ENCODE data around the gene STK11. TPM values are rescaled to one million over a fixed set of nuclear protein-coding genes. Genes with fewer than 3 reads are reported as not detected.

Gene STK11
- total RNA-seq, 1 donor from 2014 or later: 80.4 TPM

- DNase-seq (ENCODE audit: low read depth): no peak
- H3K4me3 ChIP-seq (ENCODE audit: low read depth, low read length): peak overlapping the region; percentile 64
- TF ChIP-seq CTCF (conservative IDR thresholded peaks at IDR 0.05; ENCODE audit: low read depth, low read length): peak; percentile 21
These were observed 64.1 kb downstream of the STK11 start for GRCh38 chr19:1269478-1270212.

GRCh38 chr19:1270213-1270853 is 64.8 kb downstream of the STK11 start:
- peak overlapping the region; percentile 64 for H3K4me3 ChIP-seq (ENCODE audit: low read depth, low read length)
- no peak for DNase-seq (ENCODE audit: low read depth)
- TF ChIP-seq CTCF (conservative IDR thresholded peaks at IDR 0.05; ENCODE audit: low read depth, low read length): no peak

- DNase-seq (ENCODE audit: low read depth): no peak
- TF ChIP-seq CTCF (conservative IDR thresholded peaks at IDR 0.05; ENCODE audit: low read depth, low read length): no peak
- H3K4me3 ChIP-seq (ENCODE audit: low read depth, low read length): peak overlapping the region; percentile 64
These were observed 65.4 kb downstream of the STK11 start for GRCh38 chr19:1270854-1271527.

GRCh38 chr19:1271528-1272422 is 66.2 kb downstream of the STK11 start:
- DNase-seq (ENCODE audit: low read depth): no peak
- H3K4me3 ChIP-seq (ENCODE audit: low read depth, low read length): peak overlapping the region; percentile 64
- no peak for TF ChIP-seq CTCF (conservative IDR thresholded peaks at IDR 0.05; ENCODE audit: low read depth, low read length)

GRCh38 chr19:1272423-1273262 is 67.1 kb downstream of the STK11 start:
- H3K4me3 ChIP-seq (ENCODE audit: low read depth, low read length): no peak overlapping the region
- DNase-seq (ENCODE audit: low read depth): no peak
- no peak for TF ChIP-seq CTCF (conservative IDR thresholded peaks at IDR 0.05; ENCODE audit: low read depth, low read length)
